ENCODE measurements around the gene LECT2. TPM values are rescaled to one million over a fixed set of nuclear protein-coding genes. Genes with fewer than 3 reads are reported as not detected.

The LECT2 gene
- total RNA-seq, 1 experiment from 2014 or later, result not detected

- Histone ChIP-seq H3K4me1 (ENCODE audit: insufficient read depth, low read length) (no peaks in the 10 kb centered on the region), H3K27ac (ENCODE audit: low read length) (no peak overlapping the region), H3K9me3 (ENCODE audit: low read length) (no peaks in the 10 kb centered on the region), H3K4me3 (ENCODE audit: low read length) (no peak overlapping the region), H3K27me3 (ENCODE audit: low read length) (no peaks in the 10 kb centered on the region), H3K36me3 (ENCODE audit: low read depth, low read length) (no peaks in the 10 kb centered on the region), H4K20me1 (ENCODE audit: low read length) (no peaks in the 10 kb centered on the region), H3K9me2 (replicated peaks; ENCODE audit: low read length) (no peaks in the 10 kb centered on the region), H3K79me2 (ENCODE audit: low read length) (no peaks in the 10 kb centered on the region), H3F3A (ENCODE audit: low read length, unreplicated experiment) (no peaks in the 10 kb centered on the region), H3K9ac (ENCODE audit: low read length) (no peak overlapping the region), H3K4me2 (ENCODE audit: low read length) (no peak overlapping the region), H2AFZ (ENCODE audit: low read length) (no peak overlapping the region)
- TF ChIP-seq EZH2 (IDR thresholded peaks at IDR 0.05; ENCODE audit: low read length, unreplicated experiment) (no peak), CTCF (conservative IDR thresholded peaks at IDR 0.05; ENCODE audit: low read depth, low read length) (no peak), EZH2phosphoT487 (IDR thresholded peaks at IDR 0.05; ENCODE audit: borderline replicate concordance, low read length) (no peak)
- no peak for DNase-seq
- no peak for ATAC-seq
- intact Hi-C loops (cut with micrococcal nuclease), result no loop called here
- CTCF ChIA-PET, result no interaction called here
- no TSS peak for BruUV-seq (replicated peaks)
- POLR2A ChIA-PET (ENCODE audit: unreplicated experiment), result no interaction called here
These were observed 24.2 kb upstream of the LECT2 start for GRCh38 chr5:135978993-135979392.

- H3K27ac ChIP-seq (ENCODE audit: low read length), result no peak overlapping the region
- H3K9ac ChIP-seq (ENCODE audit: low read length), result no peak overlapping the region
- no peak for ATAC-seq
These were observed 23.4 kb upstream of the LECT2 start for GRCh38 chr5:135978212-135978631.

More at GRCh38 chr5:135978212-135978631, 23.4 kb upstream of the LECT2 start:
- no peaks in the 10 kb centered on the region for H3K79me2 ChIP-seq (ENCODE audit: low read length)
- H3K4me2 ChIP-seq (ENCODE audit: low read length), result no peak overlapping the region
- H3K9me2 ChIP-seq (replicated peaks; ENCODE audit: low read length), result no peaks in the 10 kb centered on the region
- BruUV-seq (replicated peaks), result no TSS peak
- intact Hi-C loops (cut with micrococcal nuclease), result no loop called here
- no peaks in the 10 kb centered on the region for H3K36me3 ChIP-seq (ENCODE audit: low read depth, low read length)
- no peaks in the 10 kb centered on the region for H3F3A ChIP-seq (ENCODE audit: low read length, unreplicated experiment)
- no peaks in the 10 kb centered on the region for H4K20me1 ChIP-seq (ENCODE audit: low read length)
- TF ChIP-seq EZH2phosphoT487 (IDR thresholded peaks at IDR 0.05; ENCODE audit: borderline replicate concordance, low read length), result no peak
- no peak for TF ChIP-seq CTCF (conservative IDR thresholded peaks at IDR 0.05; ENCODE audit: low read depth, low read length)
- TF ChIP-seq EZH2 (IDR thresholded peaks at IDR 0.05; ENCODE audit: low read length, unreplicated experiment), result no peak
- POLR2A ChIA-PET (ENCODE audit: unreplicated experiment), result no interaction called here
- no peaks in the 10 kb centered on the region for H3K9me3 ChIP-seq (ENCODE audit: low read length)
- H3K4me3 ChIP-seq (ENCODE audit: low read length), result no peak overlapping the region
- DNase-seq, result no peak
- H2AFZ ChIP-seq (ENCODE audit: low read length), result no peak overlapping the region
- CTCF ChIA-PET, result no interaction called here
- no peaks in the 10 kb centered on the region for H3K4me1 ChIP-seq (ENCODE audit: insufficient read depth, low read length)
- no peaks in the 10 kb centered on the region for H3K27me3 ChIP-seq (ENCODE audit: low read length)

Measured in PC-3 (cell line).